ENCODE data around the gene NSG2.

- TF ChIP-seq POLR2A (IDR thresholded peaks at IDR 0.05; ENCODE audit: low read length) (no peak), GATA1 (IDR thresholded peaks at IDR 0.05; ENCODE audit: low read depth, low read length) (no peak)
Measured at GRCh38 chr5:174059247-174059646, 13.7 kb downstream of the NSG2 start.

All from erythroblast (primary cell).